ENCODE measurements around the gene POU2F2. TPM values are rescaled to one million over a fixed set of nuclear protein-coding genes. Genes with fewer than 3 reads are reported as not detected.

POU2F2 gene
- total RNA-seq, 4 donors from 2014 or later, result 0.55 to 244 (median 0.71) TPM

GRCh38 chr19:42089191-42089750, 43.0 kb downstream of the POU2F2 start:
- Histone ChIP-seq H3K27me3 (no peaks in the 10 kb centered on the region), H3K4me3 (no peak overlapping the region), H3K36me3 (no peaks in the 10 kb centered on the region), H3K27ac (no peak overlapping the region), H3K9me3 (no peaks in the 10 kb centered on the region), H3K4me1 (peaks cover 17% of the 10 kb centered on the region)
- TF ChIP-seq CTCF (IDR thresholded peaks at IDR 0.05) (no peak), POLR2AphosphoS5 (IDR thresholded peaks at IDR 0.05) (no peak), EP300 (IDR thresholded peaks at IDR 0.05) (no peak), POLR2A (IDR thresholded peaks at IDR 0.05) (no peak)
- 73% methylated on average over 13 of the region's 13 CpGs for WGBS
- DNase-seq (ENCODE audit: low spot score in 2 of 2), result no peak

DNA sequence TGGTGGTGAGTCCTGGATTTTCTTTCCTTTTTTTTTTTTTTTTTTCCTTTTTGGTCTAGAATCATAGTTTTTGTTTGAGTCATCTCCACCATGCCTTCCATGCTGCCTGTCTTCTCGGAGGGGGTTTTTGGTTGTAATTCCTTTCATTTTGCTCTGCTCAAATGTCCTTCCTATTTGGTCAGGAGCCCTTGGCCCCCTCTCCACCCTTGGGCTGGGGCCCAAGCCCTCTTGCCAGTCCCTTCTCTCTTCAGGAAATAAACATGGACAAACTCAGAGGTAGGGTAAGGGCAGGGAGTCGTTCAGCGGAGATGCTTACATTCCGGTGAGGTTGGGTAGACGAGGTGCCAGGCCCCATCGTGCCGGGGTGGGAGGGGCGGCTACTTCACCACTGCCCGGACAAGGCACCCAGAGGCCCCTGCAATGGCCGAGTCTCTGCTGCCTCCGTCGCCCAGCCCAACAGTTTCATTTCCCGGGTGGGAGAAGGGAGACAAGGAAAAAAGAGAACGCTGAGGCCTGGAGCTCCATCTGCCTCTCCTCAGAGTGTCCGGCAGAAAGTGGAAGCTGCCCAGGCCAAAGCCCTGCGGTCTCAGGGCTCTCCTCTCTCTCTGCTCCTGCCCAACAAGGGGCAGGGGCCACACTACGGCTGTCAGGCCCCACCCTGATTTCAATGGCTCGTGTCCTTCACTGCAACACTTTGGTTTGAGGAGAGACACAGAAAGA, 43.6 kb downstream of the POU2F2 start:
- Histone ChIP-seq H3K36me3 (no peaks in the 10 kb centered on the region), H3K9me3 (no peaks in the 10 kb centered on the region), H3K27me3 (no peaks in the 10 kb centered on the region), H3K27ac (no peak overlapping the region), H3K4me3 (no peak overlapping the region), H3K4me1 (peaks cover 12% of the 10 kb centered on the region)
- peak in 1 of 2 donors; percentile 54 for DNase-seq (ENCODE audit: low spot score in 2 of 2)
- TF ChIP-seq POLR2A (IDR thresholded peaks at IDR 0.05), result no peak
- TF ChIP-seq CTCF (IDR thresholded peaks at IDR 0.05), result no peak
- no peak for TF ChIP-seq EP300 (IDR thresholded peaks at IDR 0.05)
- no peak for TF ChIP-seq POLR2AphosphoS5 (IDR thresholded peaks at IDR 0.05)
- 71% methylated on average over 18 of the region's 18 CpGs for WGBS

DNA sequence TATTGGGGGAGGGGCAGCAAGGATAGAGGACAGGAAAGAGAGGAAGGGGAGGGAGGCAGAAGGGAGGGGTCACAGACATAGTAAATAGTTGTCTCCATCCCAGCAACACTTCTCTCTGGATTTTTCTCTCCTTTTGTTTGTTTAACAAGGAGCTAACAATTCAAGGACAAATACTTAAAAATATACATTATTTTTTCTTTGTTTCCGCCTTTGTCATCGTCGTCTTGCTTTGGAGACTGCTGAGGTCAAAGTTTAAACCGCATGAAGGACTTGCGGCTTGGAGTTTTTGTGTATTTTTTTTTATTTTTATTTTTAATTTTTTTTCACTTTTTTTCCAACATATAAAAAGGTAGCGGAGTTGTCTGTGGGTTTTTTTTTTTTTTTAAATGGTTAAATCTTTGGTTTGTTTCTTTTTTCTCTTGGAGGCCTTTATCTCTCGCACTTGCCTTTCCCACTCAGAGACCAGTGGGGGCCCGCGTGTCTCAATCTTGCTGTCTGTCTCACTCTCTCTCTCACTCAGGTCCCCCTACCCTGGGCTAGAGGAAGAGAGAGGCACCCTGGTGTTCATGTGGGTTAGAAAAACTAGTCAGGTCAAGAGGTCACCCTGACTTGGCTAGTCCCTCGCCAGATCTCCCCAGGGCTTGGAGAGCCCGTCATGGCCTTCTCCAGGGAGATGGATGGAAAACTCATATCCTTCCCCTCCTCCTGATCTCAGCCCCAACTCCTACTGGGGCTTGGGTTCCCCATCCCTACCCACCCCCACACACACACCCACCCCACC, 45.3 kb downstream of the POU2F2 start:
- H3K4me1 ChIP-seq, result peaks cover 6% of the 10 kb centered on the region
- 91% methylated on average over 11 of the region's 11 CpGs for WGBS
- TF ChIP-seq POLR2A (IDR thresholded peaks at IDR 0.05) (no peak), CTCF (IDR thresholded peaks at IDR 0.05) (no peak), POLR2AphosphoS5 (IDR thresholded peaks at IDR 0.05) (no peak), EP300 (IDR thresholded peaks at IDR 0.05) (no peak)
- no peak overlapping the region for H3K27ac ChIP-seq
- no peak for DNase-seq (ENCODE audit: low spot score in 2 of 2)
- no peak overlapping the region for H3K4me3 ChIP-seq
- peaks cover 6% of the 10 kb centered on the region for H3K36me3 ChIP-seq
- no peaks in the 10 kb centered on the region for H3K27me3 ChIP-seq
- no peaks in the 10 kb centered on the region for H3K9me3 ChIP-seq

DNA sequence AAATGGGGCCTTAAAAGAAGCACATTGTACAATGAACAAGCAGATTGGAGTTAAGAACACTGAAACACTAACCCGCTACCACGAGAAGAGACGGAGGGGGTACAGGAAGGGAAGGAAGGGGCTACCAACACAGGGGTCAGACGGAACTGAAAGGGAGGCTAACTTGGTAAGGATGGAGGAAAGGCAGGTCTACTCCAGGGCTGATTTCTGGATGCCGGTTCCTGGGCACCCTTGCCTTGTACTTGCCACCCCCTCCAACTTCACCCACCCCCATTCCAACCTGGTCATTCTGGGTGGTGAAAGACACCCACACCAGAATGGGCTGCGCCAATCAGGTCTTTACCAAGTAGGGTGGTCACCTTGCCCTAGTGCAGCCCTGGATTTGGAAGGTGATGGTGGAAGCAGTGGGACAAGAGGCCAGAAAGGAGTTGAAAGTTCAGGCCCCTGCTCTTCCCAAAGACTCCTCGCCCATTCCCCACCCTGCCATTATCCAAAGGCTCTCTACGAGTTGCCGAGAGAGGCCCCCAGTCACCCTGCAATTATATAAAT, 46.0 kb downstream of the POU2F2 start:
- peaks cover 13% of the 10 kb centered on the region for H3K36me3 ChIP-seq
- H3K27ac ChIP-seq, result no peak overlapping the region
- no peak for TF ChIP-seq CTCF (IDR thresholded peaks at IDR 0.05)
- no peak for DNase-seq (ENCODE audit: low spot score in 2 of 2)
- no peaks in the 10 kb centered on the region for H3K9me3 ChIP-seq
- H3K27me3 ChIP-seq, result no peaks in the 10 kb centered on the region
- 88% methylated on average over 9 of the region's 9 CpGs for WGBS
- no peaks in the 10 kb centered on the region for H3K4me1 ChIP-seq
- no peak overlapping the region for H3K4me3 ChIP-seq

GRCh38 chr19:42083537-42083936, 48.7 kb downstream of the POU2F2 start:
- Histone ChIP-seq H3K4me3 (no peak overlapping the region), H3K27ac (no peak overlapping the region), H3K9me3 (no peaks in the 10 kb centered on the region), H3K27me3 (no peaks in the 10 kb centered on the region), H3K36me3 (peaks cover 40% of the 10 kb centered on the region), H3K4me1 (no peaks in the 10 kb centered on the region)
- no peak for TF ChIP-seq EP300 (IDR thresholded peaks at IDR 0.05)
- TF ChIP-seq CTCF (IDR thresholded peaks at IDR 0.05), result no peak
- TF ChIP-seq POLR2AphosphoS5 (IDR thresholded peaks at IDR 0.05), result no peak
- no peak for TF ChIP-seq POLR2A (IDR thresholded peaks at IDR 0.05)
- WGBS, result 95% methylated on average over 5 of the region's 5 CpGs
- no peak for DNase-seq (ENCODE audit: low spot score in 2 of 2)

Data from suprapubic skin (tissue), 4 donors.